Liver (tissue), 9 donors: Measurements from ENCODE around the gene TNFRSF11A. TPM values are rescaled to one million over a fixed set of nuclear protein-coding genes. Genes with fewer than 3 reads are reported as not detected.

Experiments used
- DNase-seq: peaks from one replicate; pipeline ENCODE4 v3.0.0-alpha.2; 2017; ENCODE audit warnings: low spot score
- H3K27ac ChIP-seq, 2 donors: one replicate each; pipeline ENCODE4 v1.7.0; 2013; ENCODE audit warnings: inconsistent platforms in 2 of 2, low read length in 2 of 2, control low read depth in 1 of 2, low read depth in 1 of 2, mild to moderate bottlenecking in 1 of 2
- H3K27me3 ChIP-seq, 4 donors: one replicate each; pipeline versions ENCODE4 v1.6.1 to v1.7.0; 2013; ENCODE audit warnings: low read length in 3 of 4, inconsistent platforms in 1 of 4, mild to moderate bottlenecking in 1 of 4, moderate library complexity in 1 of 4; ENCODE audit not compliant: control insufficient read depth in 4 of 4, insufficient read depth in 4 of 4
- H3K36me3 ChIP-seq, 4 donors: one replicate each; pipeline versions ENCODE4 v1.6.1 to v1.7.0; 2013; ENCODE audit warnings: low read length in 3 of 4, mild to moderate bottlenecking in 3 of 4, low read depth in 1 of 4, moderate library complexity in 1 of 4; ENCODE audit not compliant: control insufficient read depth in 4 of 4, insufficient read depth in 3 of 4
- H3K4me1 ChIP-seq, 4 donors: one replicate each; pipeline versions ENCODE4 v1.6.1 to v1.7.0; 2013; ENCODE audit warnings: low read length in 3 of 4, mild to moderate bottlenecking in 3 of 4, moderate library complexity in 1 of 4; ENCODE audit not compliant: control insufficient read depth in 4 of 4, insufficient read depth in 4 of 4
- H3K4me3 ChIP-seq, 3 donors: one replicate each; pipeline versions ENCODE4 v1.6.1 to v1.7.0; 2013; ENCODE audit warnings: low read length in 3 of 3, control low read depth in 1 of 3, low read depth in 1 of 3, mild to moderate bottlenecking in 1 of 3
- H3K9ac ChIP-seq, 2 donors: one replicate each; pipeline ENCODE4 v1.7.0; 2013; ENCODE audit warnings: low read length in 2 of 2, mild to moderate bottlenecking in 2 of 2, moderate library complexity in 2 of 2, control low read depth in 1 of 2, low read depth in 1 of 2
- H3K9me3 ChIP-seq, 4 donors: one replicate each; pipeline versions ENCODE4 v1.6.1 to v1.7.0; 2013; ENCODE audit warnings: low read length in 3 of 4; ENCODE audit not compliant: control insufficient read depth in 4 of 4
- FOXA1 ChIP-seq: IDR thresholded peaks from 2 replicates; pipeline ENCODE4 v1.6.1; 2016; ENCODE audit warnings: antibody characterized with exemption
- FOXA2 ChIP-seq: IDR thresholded peaks from 2 replicates; pipeline ENCODE4 v1.6.1; 2016; ENCODE audit warnings: antibody characterized with exemption
- HNF4A ChIP-seq, 2 donors: conservative IDR thresholded peaks; 2 replicates each; pipeline ENCODE4 v1.6.1; 2016; ENCODE audit warnings: antibody characterized with exemption in 2 of 2, mild to moderate bottlenecking in 2 of 2
- HNF4G ChIP-seq: IDR thresholded peaks from 2 replicates; pipeline ENCODE4 v1.6.1; 2016; ENCODE audit warnings: antibody characterized with exemption
- JUND ChIP-seq, 2 donors: IDR thresholded peaks; 2 replicates each; pipeline ENCODE4 v1.6.1; 2016; ENCODE audit warnings: antibody characterized with exemption in 2 of 2
- NR2F2 ChIP-seq: IDR thresholded peaks from 2 replicates; pipeline ENCODE4 v1.6.1; 2016; ENCODE audit warnings: antibody characterized with exemption
- RAD21 ChIP-seq, 2 donors: IDR thresholded peaks; 2 replicates each; pipeline ENCODE4 v1.6.1; 2016; ENCODE audit warnings: antibody characterized with exemption in 2 of 2, mild to moderate bottlenecking in 2 of 2
- RXRA ChIP-seq, 2 donors: IDR thresholded peaks; 2 replicates each; pipeline ENCODE4 v1.6.1; 2017 to 2018; ENCODE audit warnings: antibody characterized with exemption in 2 of 2, mild to moderate bottlenecking in 1 of 2
- ZBTB33 ChIP-seq: IDR thresholded peaks from 2 replicates; pipeline ENCODE4 v1.6.1; 2016; ENCODE audit warnings: antibody characterized with exemption
- WGBS: extraction: QIAGEN DNeasy Blood & Tissue Kit; methylation state at CpG from one replicate; pipeline ENCODE4 v1.1.7; 2013; 5-methylcytosine and 5-hydroxymethylcytosine counted together
- polyA plus RNA-seq, 2 donors: library from polyadenylated mRNA; stranded (reverse) in 1 of 2; unstranded in 1 of 2; fragments of 200-250 nt in 1 of 2; fragments of >200 nt in 1 of 2; fragmentation: Nextera tagmentation in 1 of 2; extraction: Ambion mirVana in 1 of 2; gene quantifications; one replicate each; pipeline versions ENCODE4 v1.2.1 to v1.2.3, GENCODE V29; 2013 to 2015
- total RNA-seq, 2 donors: library from RNA; depleted of rRNA; stranded (reverse); fragments of >200 nt; gene quantifications; one replicate each; pipeline ENCODE4 v1.2.3, GENCODE V29; 2014
- TF ChIP-seq, protein P1 (sequence below): IDR thresholded peaks from 2 replicates; pipeline ENCODE4 v1.6.1; 2016; ENCODE audit warnings: antibody characterized with exemption
- TF ChIP-seq, protein P2 (sequence below): IDR thresholded peaks from 2 replicates; pipeline ENCODE4 v1.6.1; 2016; ENCODE audit warnings: antibody characterized with exemption, mild to moderate bottlenecking
- TF ChIP-seq, protein P3 (sequence below): fragments of 150-350 bp; IDR thresholded peaks from 2 replicates; pipeline ENCODE4 v1.5.1; 2017; ENCODE audit warnings: improper control_type of control experiment, low read depth, low read length; ENCODE audit not compliant: missing input control
- donor health status: healthy.
- donor health status: healthy.
- donor health status: healthy.
- donor health status: healthy.
- donor health status: healthy.

TNFRSF11A gene
- total and polyA plus RNA-seq, 4 donors, result 0.32 to 1.8 (median 0.90) TPM

DNA sequence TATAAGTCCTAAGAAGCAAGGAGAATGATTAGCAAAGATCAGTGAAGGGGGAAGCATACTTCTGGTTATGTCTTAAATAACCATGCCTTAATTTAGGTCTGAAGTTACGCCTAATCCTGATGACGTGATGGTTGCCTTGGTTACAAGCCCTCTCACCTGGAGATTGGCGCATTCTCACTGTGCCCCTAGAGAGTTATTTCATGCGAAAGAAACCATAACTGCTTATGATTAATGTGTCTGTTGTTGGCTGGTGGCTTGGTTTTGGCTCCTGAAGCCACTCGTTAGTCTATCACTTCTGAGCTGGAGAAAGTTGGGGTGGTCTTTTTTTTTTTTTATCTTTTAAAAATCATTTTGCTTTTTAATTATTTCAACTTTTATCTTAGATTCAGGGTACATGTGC, 47.0 kb downstream of the TNFRSF11A start:
- no peaks in the 10 kb centered on the region for H3K4me1 ChIP-seq
- no peak overlapping the region for H3K9ac ChIP-seq
- H3K36me3 ChIP-seq, result no peaks in the 10 kb centered on the region
- TF ChIP-seq, protein P1, sequence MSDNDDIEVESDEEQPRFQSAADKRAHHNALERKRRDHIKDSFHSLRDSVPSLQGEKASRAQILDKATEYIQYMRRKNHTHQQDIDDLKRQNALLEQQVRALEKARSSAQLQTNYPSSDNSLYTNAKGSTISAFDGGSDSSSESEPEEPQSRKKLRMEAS, result no peak
- no peak for TF ChIP-seq ZBTB33
- TF ChIP-seq HNF4G, result no peak
- H3K27me3 ChIP-seq, result no peaks in the 10 kb centered on the region
- no peak for DNase-seq
- H3K4me3 ChIP-seq, result no peak overlapping the region
- 91% methylated on average over 5 of the region's 5 CpGs for WGBS
- no peak overlapping the region for H3K27ac ChIP-seq
- H3K9me3 ChIP-seq, result no peaks in the 10 kb centered on the region

GRCh38 chr18:62372882-62373281, 47.8 kb downstream of the TNFRSF11A start:
- Histone ChIP-seq H3K4me3 (no peak overlapping the region), H3K27ac (no peak overlapping the region), H3K27me3 (no peaks in the 10 kb centered on the region), H3K36me3 (no peaks in the 10 kb centered on the region), H3K9ac (no peak overlapping the region), H3K4me1 (no peaks in the 10 kb centered on the region), H3K9me3 (no peaks in the 10 kb centered on the region)
- DNase-seq, result no peak
- WGBS, result 95% methylated on average over 4 of the region's 4 CpGs
- no peak for TF ChIP-seq NR2F2
- TF ChIP-seq FOXA2, result no peak
- TF ChIP-seq HNF4A (conservative IDR thresholded peaks at IDR 0.05), result no peak
- TF ChIP-seq, protein P1, result no peak
- no peak for TF ChIP-seq RXRA (IDR thresholded peaks at IDR 0.05)
- TF ChIP-seq JUND (IDR thresholded peaks at IDR 0.05), result no peak
- TF ChIP-seq HNF4G, result no peak
- TF ChIP-seq RAD21 (IDR thresholded peaks at IDR 0.05), result no peak
- no peak for TF ChIP-seq FOXA1
- TF ChIP-seq, protein P2, sequence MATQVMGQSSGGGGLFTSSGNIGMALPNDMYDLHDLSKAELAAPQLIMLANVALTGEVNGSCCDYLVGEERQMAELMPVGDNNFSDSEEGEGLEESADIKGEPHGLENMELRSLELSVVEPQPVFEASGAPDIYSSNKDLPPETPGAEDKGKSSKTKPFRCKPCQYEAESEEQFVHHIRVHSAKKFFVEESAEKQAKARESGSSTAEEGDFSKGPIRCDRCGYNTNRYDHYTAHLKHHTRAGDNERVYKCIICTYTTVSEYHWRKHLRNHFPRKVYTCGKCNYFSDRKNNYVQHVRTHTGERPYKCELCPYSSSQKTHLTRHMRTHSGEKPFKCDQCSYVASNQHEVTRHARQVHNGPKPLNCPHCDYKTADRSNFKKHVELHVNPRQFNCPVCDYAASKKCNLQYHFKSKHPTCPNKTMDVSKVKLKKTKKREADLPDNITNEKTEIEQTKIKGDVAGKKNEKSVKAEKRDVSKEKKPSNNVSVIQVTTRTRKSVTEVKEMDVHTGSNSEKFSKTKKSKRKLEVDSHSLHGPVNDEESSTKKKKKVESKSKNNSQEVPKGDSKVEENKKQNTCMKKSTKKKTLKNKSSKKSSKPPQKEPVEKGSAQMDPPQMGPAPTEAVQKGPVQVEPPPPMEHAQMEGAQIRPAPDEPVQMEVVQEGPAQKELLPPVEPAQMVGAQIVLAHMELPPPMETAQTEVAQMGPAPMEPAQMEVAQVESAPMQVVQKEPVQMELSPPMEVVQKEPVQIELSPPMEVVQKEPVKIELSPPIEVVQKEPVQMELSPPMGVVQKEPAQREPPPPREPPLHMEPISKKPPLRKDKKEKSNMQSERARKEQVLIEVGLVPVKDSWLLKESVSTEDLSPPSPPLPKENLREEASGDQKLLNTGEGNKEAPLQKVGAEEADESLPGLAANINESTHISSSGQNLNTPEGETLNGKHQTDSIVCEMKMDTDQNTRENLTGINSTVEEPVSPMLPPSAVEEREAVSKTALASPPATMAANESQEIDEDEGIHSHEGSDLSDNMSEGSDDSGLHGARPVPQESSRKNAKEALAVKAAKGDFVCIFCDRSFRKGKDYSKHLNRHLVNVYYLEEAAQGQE, result no peak
- no peak for TF ChIP-seq ZBTB33
- TF ChIP-seq, protein P3, sequence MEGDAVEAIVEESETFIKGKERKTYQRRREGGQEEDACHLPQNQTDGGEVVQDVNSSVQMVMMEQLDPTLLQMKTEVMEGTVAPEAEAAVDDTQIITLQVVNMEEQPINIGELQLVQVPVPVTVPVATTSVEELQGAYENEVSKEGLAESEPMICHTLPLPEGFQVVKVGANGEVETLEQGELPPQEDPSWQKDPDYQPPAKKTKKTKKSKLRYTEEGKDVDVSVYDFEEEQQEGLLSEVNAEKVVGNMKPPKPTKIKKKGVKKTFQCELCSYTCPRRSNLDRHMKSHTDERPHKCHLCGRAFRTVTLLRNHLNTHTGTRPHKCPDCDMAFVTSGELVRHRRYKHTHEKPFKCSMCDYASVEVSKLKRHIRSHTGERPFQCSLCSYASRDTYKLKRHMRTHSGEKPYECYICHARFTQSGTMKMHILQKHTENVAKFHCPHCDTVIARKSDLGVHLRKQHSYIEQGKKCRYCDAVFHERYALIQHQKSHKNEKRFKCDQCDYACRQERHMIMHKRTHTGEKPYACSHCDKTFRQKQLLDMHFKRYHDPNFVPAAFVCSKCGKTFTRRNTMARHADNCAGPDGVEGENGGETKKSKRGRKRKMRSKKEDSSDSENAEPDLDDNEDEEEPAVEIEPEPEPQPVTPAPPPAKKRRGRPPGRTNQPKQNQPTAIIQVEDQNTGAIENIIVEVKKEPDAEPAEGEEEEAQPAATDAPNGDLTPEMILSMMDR, result no peak
